GM21825 (cell line): ENCODE measurements around the gene KIRREL3.
"Not testable (repeated sequence)": the region's sequence is repeated elsewhere in the genome, so short reads cannot be mapped to it uniquely, and the experiment has no call there.

Source experiments
- ATAC-seq: cut with Tn5 transposase; IDR thresholded peaks from one replicate; pipeline ENCODE4 v1.9.1; 2021; ENCODE audit warnings: mild to moderate bottlenecking, moderate library complexity; ENCODE audit not compliant: unreplicated experiment

KIRREL3 gene

DNA sequence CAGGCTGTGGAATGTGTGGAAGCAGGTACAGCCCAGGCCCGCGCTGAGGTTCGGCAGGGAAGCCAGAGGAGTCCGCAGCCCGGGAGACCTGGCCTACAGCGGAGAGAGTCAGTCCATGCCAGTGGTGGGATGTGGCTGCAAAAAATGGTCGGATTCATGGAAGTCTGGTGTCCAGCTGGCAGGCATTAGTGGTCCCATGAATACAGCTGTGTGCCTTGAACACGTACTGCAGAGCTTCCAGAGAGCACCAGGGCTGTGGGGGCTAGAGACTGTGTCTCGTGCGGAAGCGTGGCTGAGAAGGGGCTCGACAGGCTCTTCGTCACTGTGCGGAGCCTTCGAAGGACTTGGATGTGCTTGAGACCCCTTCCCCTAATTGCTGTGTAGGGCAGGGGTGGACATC is 604.3 kb downstream of the KIRREL3 start:
- not testable (repeated sequence) for ATAC-seq

GRCh38 chr11:126395784-126396183 is 604.8 kb downstream of the KIRREL3 start:
- ATAC-seq: not testable (repeated sequence)

GRCh38 chr11:126394634-126395072 is 605.9 kb downstream of the KIRREL3 start:
- not testable (repeated sequence) for ATAC-seq

DNA sequence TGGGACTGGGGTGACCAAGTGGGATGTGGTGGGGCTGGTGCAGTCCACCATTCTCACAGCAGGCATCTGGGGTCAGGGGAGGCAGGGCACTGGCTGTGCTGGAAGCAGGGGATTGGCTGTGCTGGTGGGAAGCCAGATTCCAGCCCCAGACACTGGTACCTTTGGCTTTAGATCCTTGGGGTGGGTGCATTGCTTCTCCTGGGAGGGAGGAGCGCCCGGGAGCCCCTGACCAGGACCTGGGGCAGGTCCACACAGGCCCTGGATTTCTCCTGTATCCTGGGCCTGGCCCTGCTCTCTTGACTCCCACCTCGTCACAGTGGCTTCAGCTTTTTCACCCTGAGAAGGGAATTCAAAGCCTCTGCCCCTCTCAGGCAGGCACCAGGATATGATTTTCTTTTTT is 606.5 kb downstream of the KIRREL3 start:
- ATAC-seq: no peak

- no peak for ATAC-seq
Observed at GRCh38 chr11:126393143-126393542, 607.4 kb downstream of the KIRREL3 start.

DNA sequence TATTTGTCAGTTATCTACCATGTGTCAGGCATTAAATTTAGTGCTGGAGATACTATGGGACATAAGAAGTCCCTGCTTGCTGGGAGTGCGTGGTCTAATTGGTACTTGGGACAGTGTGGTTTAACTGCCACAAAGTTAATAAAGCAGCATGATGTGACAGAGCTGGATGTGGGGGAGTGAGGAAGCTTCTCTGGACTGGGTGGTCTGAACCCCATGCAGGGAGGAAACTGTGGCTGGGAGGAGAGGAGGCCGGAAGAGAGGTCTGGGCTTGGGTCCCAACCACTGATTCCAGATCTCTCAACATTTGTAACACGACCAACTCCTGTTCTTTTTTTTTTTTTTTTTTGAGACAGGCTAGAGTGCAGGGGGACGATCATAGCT is 607.9 kb downstream of the KIRREL3 start:
- ATAC-seq: peak; percentile 38

- peak; percentile 73 for ATAC-seq
Observed at GRCh38 chr11:126391970-126392632, 608.5 kb downstream of the KIRREL3 start.

DNA sequence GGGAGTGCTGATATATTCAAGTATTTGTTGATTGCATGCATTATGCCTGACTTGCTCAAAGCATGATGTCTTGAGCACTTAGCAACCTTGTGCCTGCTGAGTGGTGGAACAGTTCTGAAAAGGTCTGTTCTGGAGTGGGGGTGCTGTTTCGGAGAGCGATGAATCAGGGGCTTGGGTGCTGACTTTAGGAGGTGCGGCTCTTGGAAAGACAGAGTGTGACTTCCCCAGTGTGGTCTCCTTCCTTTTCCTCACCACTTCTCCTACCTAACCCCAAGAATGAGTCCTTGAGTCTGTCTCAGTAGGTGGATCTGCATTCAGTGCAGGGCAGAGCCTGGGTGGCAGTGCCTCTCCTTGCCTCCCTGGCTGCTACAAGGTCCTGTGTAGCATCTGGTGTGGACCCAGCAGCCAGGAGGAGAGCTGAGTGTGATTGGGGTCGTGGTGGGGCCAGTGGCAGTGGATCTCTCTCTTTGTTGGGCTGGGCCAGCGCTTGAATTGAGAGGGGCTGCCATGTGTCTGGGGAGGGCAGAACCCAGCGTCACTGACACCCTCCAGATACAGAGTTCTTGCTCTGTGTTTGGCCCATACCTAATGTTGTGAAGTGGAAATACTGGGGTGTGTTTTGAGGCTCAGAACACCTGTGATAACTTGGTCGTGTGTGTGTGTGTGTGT is 609.1 kb downstream of the KIRREL3 start:
- ATAC-seq: no peak

DNA sequence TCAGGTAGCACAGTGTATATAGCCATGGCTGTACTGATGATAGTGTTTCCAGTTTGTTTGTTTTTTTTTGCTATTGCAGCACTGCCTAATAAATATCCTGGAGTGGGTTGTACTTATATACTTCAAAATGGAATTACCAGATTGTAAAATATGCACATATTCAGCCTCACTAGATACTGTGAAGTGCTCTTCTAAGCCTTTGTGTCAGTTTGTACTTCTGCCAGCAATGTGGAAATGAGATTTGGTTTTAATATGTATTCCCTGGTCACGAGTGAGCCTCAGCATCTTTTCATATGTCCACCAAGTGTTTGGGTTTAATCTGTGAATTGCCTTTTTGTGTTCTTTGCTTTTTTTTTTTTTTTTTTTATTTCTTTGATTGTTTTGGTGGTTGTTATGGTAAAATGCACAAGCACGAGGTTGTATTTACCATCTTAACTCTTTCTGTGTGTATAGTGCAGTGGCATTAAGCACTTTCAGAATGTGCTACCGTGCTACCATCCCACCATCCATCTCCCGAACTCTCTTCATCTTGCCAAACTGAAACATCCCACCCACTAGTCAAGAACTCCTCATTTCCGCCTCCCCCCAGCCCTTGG is 610.2 kb downstream of the KIRREL3 start:
- ATAC-seq: no peak

DNA sequence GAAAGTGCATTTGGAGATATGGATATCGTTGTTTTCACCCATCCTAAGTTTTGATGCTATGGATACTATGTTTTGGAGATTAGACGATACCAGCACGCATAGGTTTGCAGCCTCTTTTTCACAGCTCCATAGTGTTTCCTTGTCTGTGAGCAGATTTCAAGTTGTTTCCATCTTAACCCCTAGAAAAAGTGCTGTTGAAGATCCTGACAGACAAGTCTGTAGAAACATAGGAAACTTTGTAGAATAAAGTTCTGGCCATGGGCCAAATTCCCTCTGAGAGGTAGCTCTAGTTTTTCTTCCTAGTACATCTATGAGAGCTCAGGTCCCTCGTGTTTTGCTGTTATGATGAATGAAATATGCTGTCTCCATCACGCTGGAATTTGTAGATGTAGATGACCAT is 612.7 kb downstream of the KIRREL3 start:
- no peak for ATAC-seq

- ATAC-seq: not testable (repeated sequence)
Observed at GRCh38 chr11:126386729-126387071, 613.9 kb downstream of the KIRREL3 start.

DNA sequence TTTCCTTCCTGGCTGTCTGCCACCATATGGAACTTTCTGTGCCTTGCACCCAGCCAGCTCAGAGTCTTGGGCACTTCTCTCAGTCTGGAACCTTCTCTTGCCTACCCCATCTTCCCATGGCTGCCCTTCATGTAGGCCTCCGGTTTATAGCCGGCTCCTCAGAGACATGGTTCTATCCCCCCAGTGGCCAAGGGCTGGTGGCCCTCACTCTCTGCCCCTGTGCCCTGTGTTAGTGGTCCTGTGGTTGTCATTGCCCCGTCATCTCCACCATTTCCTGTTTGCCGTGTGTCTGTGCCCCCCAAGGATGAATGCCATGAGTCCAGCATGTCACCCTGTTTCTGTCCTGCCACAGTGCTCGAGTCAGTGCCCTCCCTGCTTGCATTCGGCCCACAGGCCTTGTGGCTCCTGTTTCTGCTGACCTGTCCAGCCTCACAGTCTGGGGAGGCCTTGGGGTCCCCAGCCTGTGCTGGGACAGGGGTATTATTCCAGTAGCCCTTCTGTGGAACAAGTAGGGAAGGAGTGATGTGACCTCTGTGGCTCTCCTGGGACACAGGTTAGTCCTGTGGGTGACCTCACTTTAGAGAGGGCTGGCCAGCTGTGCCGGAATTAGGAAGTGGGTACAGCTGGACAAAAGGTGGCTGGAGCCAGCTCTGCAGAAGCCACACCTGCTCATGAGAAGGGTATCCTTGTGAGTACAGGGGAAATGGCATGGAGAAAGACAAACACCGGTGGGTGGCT is 614.4 kb downstream of the KIRREL3 start:
- no peak for ATAC-seq

- no peak for ATAC-seq
Observed at GRCh38 chr11:126384449-126385070, 616.0 kb downstream of the KIRREL3 start.

GRCh38 chr11:126383339-126384335 is 616.9 kb downstream of the KIRREL3 start:
- ATAC-seq: no peak

DNA sequence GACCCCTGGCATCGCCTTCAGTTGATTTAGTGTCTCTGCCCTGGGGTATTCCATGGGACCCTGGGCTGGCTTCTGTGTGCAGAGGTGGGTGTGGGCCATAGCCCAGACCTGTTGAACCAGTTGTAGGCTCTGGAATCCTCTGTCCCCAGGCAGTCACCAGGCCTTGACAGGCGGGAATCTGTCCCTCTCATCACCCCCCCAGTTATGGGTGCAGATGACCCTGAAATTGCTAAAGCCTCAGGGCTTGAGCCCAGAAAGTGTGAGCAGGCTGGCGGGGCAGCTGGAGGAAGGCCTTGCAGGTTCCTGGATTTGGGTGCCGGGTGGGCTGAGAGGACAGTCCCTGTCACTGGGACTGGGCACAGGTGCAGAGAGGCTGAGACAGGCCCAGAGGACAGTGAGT is 617.9 kb downstream of the KIRREL3 start:
- ATAC-seq: not testable (repeated sequence)

- not testable (repeated sequence) for ATAC-seq
Observed at GRCh38 chr11:126381960-126382359, 618.6 kb downstream of the KIRREL3 start.

DNA sequence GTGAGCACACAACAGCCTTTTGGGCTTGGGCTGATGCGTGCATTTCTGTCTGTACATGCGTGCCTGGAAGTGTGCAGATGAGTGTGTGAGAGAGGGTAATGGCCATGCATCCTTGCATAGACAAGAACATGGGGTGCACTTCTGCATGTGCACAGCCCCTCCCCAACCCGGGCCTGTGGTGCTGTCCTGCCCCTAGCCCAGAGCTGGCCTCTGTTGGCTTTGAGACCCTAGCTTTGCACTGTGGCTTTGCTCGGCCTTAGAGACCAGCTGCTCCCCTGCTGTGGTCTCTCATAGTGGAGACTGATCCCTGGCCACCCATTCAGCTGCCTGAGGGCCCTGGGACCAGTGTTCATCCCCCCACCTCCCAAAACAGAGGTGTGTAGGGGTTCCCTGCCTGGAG is 619.7 kb downstream of the KIRREL3 start:
- no peak for ATAC-seq

DNA sequence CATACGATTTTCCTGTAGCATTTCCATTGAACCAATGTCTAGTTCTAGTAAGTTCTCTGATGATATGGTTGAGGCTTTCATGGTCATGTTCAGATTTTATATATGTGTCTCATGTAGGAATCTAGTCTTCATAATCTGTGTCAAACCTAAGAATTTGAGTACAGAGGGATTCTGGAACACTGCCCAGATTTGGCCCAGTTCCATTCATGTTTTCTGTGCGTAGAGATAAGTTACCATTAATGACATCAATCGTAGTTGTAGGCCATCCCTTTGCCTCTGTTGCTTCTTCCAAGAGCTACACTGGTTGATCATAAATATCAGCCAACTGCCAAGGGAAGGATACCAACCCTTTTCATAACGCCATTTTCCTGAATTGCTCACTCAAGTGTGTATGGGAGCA is 621.8 kb downstream of the KIRREL3 start:
- ATAC-seq: no peak

- ATAC-seq: no peak
Observed at GRCh38 chr11:126375726-126376125, 624.8 kb downstream of the KIRREL3 start.
